Umbilical cord (tissue), 2 donors: ENCODE measurements around the gene SMOC1. TPM values are rescaled to one million over a fixed set of nuclear protein-coding genes. Genes with fewer than 3 reads are reported as not detected.

Source experiments
- DNase-seq: peaks from one replicate; pipeline ENCODE4 v3.0.0-alpha.2; 2015; ENCODE audit warnings: low spot score
- total RNA-seq: library from RNA; depleted of rRNA; stranded (reverse); fragments of >200 nt; gene quantifications from one replicate; pipeline ENCODE4 v1.2.3, GENCODE V29; 2014; ENCODE audit warnings: low replicate concordance; ENCODE audit not compliant: insufficient read depth

The SMOC1 gene
- total RNA-seq, 1 donor from 2014 or later = 17.6 TPM

- no peak for DNase-seq
Observed at GRCh38 chr14:69863083-69863482, 16.1 kb upstream of the SMOC1 start.

GRCh38 chr14:69865701-69866365 lies 13.4 kb upstream of the SMOC1 start:
- DNase-seq = no peak

- DNase-seq = no peak
Observed at GRCh38 chr14:69868363-69868963, 10.8 kb upstream of the SMOC1 start.

- no peak for DNase-seq
Observed at GRCh38 chr14:69870613-69871012, 8.6 kb upstream of the SMOC1 start.

GRCh38 chr14:69873877-69874780 lies 5.1 kb upstream of the SMOC1 start:
- no peak for DNase-seq

- no peak for DNase-seq
Observed at GRCh38 chr14:69876221-69876847, 2.9 kb upstream of the SMOC1 start.

GRCh38 chr14:69876848-69877306 lies 2.3 kb upstream of the SMOC1 start:
- DNase-seq = no peak

- DNase-seq = peak; percentile 16
Observed at GRCh38 chr14:69877492-69877891, 1.7 kb upstream of the SMOC1 start.

- DNase-seq = no peak
Observed at GRCh38 chr14:69878251-69878650, 965 bp upstream of the SMOC1 start.

GRCh38 chr14:69880044-69880487 lies 850 bp downstream of the SMOC1 start:
- no peak for DNase-seq

GRCh38 chr14:69880893-69881292 lies 1.7 kb downstream of the SMOC1 start:
- no peak for DNase-seq

GRCh38 chr14:69882116-69882864 lies 3.1 kb downstream of the SMOC1 start:
- no peak for DNase-seq

GRCh38 chr14:69882915-69883314 lies 3.7 kb downstream of the SMOC1 start:
- DNase-seq = no peak

GRCh38 chr14:69886453-69887242 lies 7.4 kb downstream of the SMOC1 start:
- DNase-seq = no peak

- DNase-seq = no peak
Observed at GRCh38 chr14:69887740-69888657, 8.8 kb downstream of the SMOC1 start.

GRCh38 chr14:69891422-69891821 lies 12.2 kb downstream of the SMOC1 start:
- DNase-seq = no peak

- no peak for DNase-seq
Observed at GRCh38 chr14:69895109-69895508, 15.9 kb downstream of the SMOC1 start.

- DNase-seq = no peak
Observed at GRCh38 chr14:69896080-69896479, 16.9 kb downstream of the SMOC1 start.

GRCh38 chr14:69896972-69897371 lies 17.8 kb downstream of the SMOC1 start:
- DNase-seq = no peak
